ENCODE data around the gene SLC6A6. TPM values are rescaled to one million over a fixed set of nuclear protein-coding genes. Genes with fewer than 3 reads are reported as not detected.

Gene SLC6A6
- total and polyA plus RNA-seq, 10 of the 15 experiments (the other 5 are each of a cell fraction or from before 2014, with no cell fraction given), result 5.6 to 47.0 (median 20.2) TPM

DNA sequence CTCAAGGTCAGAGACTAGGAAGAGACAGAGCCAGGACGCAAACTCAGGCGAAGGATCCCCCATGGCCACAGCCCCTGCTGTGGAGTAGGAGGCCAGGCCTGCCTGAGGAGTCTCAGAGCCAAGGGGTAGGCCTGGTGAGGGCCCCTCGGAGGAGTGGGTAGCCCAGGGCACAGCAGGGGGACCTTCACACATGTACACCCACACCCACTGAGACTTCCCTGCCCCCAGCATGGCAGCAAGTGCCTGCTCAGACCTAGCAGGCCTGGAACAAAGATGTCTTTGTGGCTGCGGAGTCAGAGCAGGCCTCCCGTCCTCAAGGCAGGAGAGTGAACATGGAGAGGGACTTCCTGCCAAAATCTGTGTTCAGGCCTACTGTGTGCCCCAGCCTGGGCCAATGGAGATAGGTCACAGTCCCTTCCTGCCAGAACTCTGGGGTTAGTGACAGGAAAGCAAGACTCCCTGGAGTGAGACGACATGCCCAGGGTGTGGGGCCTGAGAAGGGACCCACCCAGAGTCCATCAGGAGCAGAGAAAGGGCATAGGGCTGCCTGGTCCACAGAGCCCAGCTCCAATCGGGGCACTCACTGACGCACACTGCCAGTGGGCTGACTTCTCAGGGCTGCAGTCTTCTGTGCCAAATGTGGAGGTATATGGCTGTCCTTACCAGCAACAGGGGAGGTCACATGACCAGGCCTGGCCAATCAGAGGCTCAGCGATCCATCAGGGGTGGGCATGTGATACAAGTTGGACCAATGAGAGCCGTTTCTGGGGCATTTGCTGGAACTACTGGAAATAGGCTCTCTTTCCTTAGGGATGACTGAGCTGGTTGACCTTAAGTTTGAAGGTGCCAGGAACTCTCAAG lies 135.4 kb downstream of the SLC6A6 start:
- in situ Hi-C loops (cut with MboI) (no loop called here), intact Hi-C loops (cut with micrococcal nuclease; ENCODE audit: unreplicated experiment) (no loop called here)
- 0 out of 3 replicates have a peak, but pooled peaks have one; percentile 21 for ATAC-seq
- no peak overlapping the region for H3K4me2 ChIP-seq (ENCODE audit: control insufficient read depth, insufficient read depth)
- H3K36me3 ChIP-seq (ENCODE audit: control insufficient read depth in 2 of 2, insufficient read depth in 2 of 2, low read length in 1 of 2), result no peaks in the 10 kb centered on the region
- H4K20me1 ChIP-seq (ENCODE audit: control insufficient read depth, insufficient read depth), result no peaks in the 10 kb centered on the region
- no peak for DNase-seq (ENCODE audit: low read depth, low spot score)
- ChIA-PET SMC1A (ENCODE audit: uncharacterized antibody, unreplicated experiment) (no interaction called here), RAD21 (ENCODE audit: unreplicated experiment) (interaction anchor here (0.7 kb wide), 1 partner anchor 243 kb away, joined by 3 read pairs; no protein-coding TSS in a partner anchor), CTCF (no interaction called here), POLR2A (no interaction called here)
- no TSS peak for BruUV-seq (replicated peaks)
- no peaks in the 10 kb centered on the region for H3K9me3 ChIP-seq (replicated peaks; ENCODE audit: control insufficient read depth, insufficient read depth, low read length)
- H3K27ac ChIP-seq (ENCODE audit: control insufficient read depth, insufficient read depth), result no peak overlapping the region
- FAIRE-seq, result no peak
- no peak overlapping the region for H3K4me3 ChIP-seq
- WGBS (ENCODE audit: insufficient coverage, insufficient replicate concordance, low lambda C conversion rate, missing lambda C conversion rate), result 40% methylated on average over 10 of the region's 10 CpGs
- H3K4me1 ChIP-seq (ENCODE audit: control insufficient read depth, insufficient read depth, low read length), result no peaks in the 10 kb centered on the region
- H2AFZ ChIP-seq (ENCODE audit: control insufficient read depth, low read depth, low read length), result no peak overlapping the region
- H3K79me2 ChIP-seq (ENCODE audit: control insufficient read depth, insufficient read depth, low read length), result no peaks in the 10 kb centered on the region
- TF ChIP-seq, protein P1, sequence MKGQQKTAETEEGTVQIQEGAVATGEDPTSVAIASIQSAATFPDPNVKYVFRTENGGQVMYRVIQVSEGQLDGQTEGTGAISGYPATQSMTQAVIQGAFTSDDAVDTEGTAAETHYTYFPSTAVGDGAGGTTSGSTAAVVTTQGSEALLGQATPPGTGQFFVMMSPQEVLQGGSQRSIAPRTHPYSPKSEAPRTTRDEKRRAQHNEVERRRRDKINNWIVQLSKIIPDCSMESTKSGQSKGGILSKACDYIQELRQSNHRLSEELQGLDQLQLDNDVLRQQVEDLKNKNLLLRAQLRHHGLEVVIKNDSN (IDR thresholded peaks at IDR 0.05; ENCODE audit: borderline replicate concordance, extremely low read length, insufficient read depth, low read depth, low read length), result peak; percentile 68
- TF ChIP-seq, protein P2, sequence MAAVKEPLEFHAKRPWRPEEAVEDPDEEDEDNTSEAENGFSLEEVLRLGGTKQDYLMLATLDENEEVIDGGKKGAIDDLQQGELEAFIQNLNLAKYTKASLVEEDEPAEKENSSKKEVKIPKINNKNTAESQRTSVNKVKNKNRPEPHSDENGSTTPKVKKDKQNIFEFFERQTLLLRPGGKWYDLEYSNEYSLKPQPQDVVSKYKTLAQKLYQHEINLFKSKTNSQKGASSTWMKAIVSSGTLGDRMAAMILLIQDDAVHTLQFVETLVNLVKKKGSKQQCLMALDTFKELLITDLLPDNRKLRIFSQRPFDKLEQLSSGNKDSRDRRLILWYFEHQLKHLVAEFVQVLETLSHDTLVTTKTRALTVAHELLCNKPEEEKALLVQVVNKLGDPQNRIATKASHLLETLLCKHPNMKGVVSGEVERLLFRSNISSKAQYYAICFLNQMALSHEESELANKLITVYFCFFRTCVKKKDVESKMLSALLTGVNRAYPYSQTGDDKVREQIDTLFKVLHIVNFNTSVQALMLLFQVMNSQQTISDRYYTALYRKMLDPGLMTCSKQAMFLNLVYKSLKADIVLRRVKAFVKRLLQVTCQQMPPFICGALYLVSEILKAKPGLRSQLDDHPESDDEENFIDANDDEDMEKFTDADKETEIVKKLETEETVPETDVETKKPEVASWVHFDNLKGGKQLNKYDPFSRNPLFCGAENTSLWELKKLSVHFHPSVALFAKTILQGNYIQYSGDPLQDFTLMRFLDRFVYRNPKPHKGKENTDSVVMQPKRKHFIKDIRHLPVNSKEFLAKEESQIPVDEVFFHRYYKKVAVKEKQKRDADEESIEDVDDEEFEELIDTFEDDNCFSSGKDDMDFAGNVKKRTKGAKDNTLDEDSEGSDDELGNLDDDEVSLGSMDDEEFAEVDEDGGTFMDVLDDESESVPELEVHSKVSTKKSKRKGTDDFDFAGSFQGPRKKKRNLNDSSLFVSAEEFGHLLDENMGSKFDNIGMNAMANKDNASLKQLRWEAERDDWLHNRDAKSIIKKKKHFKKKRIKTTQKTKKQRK (IDR thresholded peaks at IDR 0.05; ENCODE audit: low read depth, low read length), result no peak
- TF ChIP-seq NFYB (IDR thresholded peaks at IDR 0.05; ENCODE audit: insufficient read depth, low read depth, low read length) (peak; percentile 70), HDGF (IDR thresholded peaks at IDR 0.05) (no peak)
- TF ChIP-seq, protein P3, sequence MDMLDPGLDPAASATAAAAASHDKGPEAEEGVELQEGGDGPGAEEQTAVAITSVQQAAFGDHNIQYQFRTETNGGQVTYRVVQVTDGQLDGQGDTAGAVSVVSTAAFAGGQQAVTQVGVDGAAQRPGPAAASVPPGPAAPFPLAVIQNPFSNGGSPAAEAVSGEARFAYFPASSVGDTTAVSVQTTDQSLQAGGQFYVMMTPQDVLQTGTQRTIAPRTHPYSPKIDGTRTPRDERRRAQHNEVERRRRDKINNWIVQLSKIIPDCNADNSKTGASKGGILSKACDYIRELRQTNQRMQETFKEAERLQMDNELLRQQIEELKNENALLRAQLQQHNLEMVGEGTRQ (IDR thresholded peaks at IDR 0.05; ENCODE audit: borderline replicate concordance, low read depth, low read length), result no peak
- no peak overlapping the region for H3K9ac ChIP-seq (ENCODE audit: control insufficient read depth, insufficient read depth, low read length)
- peaks cover 0 to 2% of the 10 kb centered on the region in 2 experiments; a peak in 1 of 4 replicates for H3K27me3 ChIP-seq (replicated peaks in 1 of 2; ENCODE audit: control insufficient read depth in 2 of 2, insufficient read depth in 2 of 2, low read length in 1 of 2)

All from GM12878 (cell line).